Stimulated activated CD4-positive, alpha-beta T cell treated with anti-CD3 and anti-CD28 coated beads, Interleukin-15, amount 100 ng/mL, for 48 hours (primary cell): ENCODE data around the gene ATP2A1.

Experiments
- DNase-seq, 2 donors: peaks; one replicate each; pipeline ENCODE4 v3.0.0-alpha.2; 2020; ENCODE audit warnings: low read depth in 2 of 2

ATP2A1 gene

DNA sequence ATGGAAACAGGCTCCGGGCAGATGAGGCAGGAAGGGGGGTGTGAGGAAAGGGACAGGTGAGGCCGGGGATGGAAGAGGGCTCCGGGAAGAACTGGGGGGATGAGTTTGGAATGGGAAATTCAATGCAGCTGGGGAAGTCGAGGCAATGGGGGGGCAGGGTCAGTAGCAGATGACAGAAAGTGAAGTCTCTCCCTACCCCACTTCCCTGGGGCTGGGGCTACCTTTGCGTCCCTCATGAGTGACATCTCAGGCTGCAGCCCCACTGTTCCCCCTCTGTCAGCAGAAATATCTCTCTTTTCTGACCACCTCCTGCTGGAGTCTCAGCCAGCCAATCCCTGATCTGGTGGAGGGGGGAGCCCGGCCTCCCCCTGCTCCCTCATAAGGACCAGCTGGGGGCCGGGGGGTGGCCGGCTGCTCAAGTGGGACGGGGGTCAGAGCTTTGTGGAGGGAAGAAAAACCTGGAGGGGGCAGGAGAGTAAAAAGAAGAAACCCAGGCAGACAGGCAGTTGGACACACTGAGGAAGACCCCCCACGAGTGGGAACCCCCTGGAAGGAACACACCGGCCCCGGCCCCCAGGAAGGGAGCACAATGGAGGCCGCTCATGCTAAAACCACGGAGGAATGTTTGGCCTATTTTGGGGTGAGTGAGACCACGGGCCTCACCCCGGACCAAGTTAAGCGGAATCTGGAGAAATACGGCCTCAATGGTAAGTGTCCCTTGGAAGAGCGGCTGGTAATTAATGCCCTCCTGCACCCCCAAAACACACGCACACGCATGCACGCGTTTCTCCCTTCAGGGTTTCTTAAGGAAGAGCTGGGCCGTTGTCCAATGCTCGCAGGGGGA is at the start of gene ATP2A1:
TSS of gene ATP2A1 (plus strand) at position 406 of the 844 bp plus-strand sequence. CDS start at position 590, 184 bp downstream.
- DNase-seq = no peak

DNA sequence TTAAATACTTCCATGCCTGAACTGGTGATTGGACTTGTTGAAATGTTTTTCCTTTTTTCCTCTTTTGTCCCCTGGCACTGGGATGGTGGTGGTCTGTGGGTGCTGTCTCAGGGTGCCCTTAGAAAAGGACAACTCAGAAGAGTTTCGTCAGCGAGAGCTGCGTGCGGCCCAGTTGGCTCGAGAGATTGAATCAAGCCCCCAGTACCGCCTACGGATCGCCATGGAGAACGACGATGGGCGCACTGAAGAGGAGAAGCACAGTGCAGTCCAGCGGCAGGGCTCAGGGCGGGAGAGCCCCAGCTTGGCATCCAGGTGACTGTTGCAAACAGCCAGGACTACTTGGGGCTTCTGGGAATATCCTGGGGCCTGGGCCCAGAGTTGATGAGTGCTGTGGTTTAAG is 48.5 kb upstream of the ATP2A1 start:
- no peak for DNase-seq

DNA sequence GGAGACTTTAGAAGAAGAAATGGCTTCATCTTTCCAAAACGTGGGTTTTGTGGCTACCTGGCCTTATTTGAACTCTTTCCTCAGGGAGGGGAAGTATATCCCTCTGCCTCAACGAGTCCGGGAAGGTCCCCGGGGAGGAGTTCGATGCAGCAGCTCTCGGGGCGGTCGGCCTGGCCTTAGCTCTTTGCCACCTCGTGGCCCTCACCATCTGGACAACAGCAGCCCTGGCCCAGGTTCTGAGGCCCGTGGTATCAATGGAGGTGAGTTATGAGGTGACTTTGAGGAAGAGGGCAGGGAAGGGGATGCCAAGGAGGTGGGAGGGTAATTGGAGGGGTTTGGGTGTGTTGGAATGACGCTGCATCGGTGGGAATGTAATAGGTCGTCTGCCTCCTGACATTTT is 47.8 kb upstream of the ATP2A1 start:
- DNase-seq = no peak

DNA sequence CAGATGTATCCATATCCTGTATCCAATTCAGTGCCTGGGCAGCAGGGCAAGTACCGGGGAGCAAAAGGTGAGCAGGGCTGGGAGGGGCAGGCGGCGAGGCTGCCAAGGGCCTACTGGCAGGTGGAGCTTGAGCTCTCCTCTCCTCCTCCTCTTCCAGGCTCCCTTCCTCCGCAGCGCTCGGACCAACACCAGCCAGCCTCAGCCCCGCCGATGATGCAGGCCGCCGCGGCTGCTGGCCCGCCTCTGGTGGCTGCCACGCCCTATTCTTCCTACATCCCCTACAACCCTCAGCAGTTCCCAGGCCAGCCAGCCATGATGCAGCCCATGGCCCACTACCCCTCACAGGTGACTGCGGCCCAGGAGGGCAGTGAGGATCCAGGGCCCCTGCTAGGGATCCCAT is 43.9 kb upstream of the ATP2A1 start:
- no peak for DNase-seq

DNA sequence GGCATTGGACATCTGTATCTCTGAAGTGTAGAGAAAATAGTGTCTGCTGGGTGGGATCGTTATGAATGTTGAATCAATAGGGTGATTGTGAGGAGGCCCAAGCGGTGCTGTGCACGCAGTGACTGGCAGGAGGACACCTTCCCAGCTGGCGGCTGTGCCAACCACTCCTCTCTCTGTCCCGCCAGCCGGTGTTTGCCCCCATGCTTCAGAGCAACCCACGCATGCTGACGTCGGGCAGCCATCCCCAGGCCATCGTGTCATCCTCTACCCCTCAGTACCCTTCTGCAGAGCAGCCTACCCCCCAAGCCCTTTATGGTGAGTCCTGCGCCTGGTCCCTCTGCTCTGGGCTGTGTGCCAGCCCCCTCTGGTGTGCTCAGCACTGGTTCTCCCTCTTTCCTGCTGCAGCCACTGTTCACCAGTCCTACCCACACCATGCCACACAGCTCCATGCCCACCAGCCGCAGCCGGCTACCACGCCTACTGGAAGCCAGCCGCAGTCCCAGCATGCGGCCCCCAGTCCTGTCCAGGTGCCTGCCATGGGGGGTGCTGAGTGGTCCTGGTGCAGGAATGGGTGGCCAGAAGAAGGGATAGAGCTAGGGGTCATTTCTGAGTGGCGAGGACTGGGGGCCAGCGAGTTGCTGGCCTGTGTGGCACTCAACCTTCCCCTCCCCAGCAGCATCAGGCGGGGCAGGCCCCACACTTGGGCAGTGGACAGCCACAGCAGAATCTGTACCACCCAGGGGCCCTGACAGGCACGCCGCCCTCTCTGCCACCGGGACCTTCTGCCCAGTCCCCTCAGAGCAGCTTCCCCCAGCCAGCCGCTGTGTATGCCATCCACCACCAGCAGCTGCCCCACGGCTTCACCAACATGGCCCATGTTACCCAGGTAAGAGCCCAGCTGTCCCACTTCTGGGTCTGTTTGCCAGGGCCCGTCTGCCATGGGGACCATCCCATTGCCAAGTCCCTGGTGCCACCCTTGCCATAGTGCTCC is 43.1 kb upstream of the ATP2A1 start:
- DNase-seq = no peak

DNA sequence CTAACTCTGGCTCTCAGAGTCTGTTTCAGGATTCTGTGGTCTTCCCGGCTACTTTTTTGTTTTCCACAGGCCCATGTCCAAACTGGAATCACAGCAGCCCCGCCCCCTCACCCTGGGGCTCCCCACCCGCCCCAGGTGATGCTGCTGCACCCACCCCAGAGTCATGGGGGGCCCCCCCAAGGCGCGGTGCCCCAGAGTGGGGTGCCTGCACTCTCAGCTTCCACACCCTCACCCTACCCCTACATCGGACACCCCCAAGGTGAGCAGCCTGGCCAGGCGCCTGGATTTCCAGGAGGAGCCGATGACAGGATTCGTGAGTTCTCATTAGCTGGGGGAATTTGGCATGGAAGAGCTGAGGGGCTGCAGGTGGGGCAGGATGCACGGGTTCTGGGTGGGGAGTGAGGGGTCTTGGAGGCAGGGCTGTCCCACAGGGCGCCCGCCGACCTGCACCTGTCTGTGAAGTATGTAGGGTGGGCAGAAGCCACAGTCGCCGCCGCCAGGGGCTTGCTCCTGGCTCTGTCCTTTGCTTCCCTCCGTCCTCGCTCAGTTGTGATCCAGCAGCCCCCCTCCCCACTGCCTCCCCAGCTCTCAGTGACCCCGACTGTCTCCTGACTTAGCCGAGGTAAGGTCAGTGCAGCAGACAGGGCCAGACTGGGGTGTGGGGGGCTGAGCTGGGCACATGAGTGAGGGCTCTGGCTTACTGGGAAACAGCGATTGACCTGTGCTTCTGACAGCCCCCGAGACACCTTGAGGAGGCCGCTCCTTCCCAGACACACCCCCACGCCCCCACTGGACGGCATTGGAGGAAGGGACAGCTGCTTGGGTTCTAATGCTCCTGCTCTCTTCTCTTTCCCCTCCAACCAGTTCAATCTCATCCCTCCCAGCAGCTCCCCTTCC is 42.2 kb upstream of the ATP2A1 start:
- DNase-seq = no peak

DNA sequence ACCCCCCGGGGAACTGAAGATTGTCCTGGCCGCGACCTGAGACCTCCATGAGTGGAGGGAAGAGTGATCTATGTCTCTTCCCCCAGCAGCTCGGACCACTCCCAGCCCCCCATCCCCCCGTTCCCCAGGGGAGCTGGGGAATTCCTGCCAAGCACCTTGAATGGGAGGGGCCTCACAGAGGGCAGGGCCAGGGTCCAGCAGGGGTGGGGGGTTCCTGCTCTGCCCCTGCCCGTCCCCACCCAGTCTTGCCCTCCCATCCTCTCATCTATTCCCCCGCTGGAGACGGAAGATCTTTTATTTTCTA is 41.6 kb upstream of the ATP2A1 start:
- DNase-seq = no peak

DNA sequence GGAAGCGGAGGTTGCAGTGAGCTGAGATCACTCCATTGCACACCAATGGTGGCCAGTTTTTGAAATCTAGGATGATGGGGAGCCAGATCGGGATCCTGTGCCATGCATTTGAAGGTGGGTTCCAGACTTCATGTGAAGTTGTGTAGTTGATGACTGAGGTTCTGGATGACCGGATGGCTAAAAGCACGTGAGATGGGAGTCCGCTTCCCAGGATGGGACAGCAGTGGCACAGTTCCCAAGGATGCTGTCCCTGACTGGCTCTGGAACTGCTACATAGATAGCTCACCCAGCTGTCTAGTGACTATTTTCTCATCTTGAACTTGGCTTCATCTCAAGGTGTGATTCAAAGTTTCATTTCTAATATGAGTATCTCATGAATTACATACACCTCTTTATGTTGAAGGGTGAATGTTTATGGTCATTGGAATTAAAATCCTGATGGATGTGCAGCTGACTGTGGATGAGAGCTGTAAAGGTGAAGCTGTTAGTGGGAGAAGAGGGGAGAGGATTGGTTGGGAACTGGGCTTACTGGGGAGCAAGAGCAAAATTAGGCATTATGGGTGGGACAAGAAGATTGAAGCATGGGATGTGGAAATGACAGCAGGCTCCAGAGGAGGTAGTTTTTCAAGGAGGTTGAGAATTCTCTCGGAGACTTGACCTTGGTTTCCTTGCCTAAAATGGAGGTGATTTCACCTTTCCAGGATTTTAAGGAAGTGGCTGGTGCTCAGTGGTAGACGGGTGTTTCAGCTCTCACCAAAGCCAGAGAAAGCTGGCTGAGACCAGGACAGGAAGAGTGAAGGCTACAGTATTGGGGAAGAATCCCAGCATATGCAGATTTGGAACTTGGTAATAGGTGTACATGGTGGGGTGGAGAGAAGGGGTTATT is 40.4 kb upstream of the ATP2A1 start:
- no peak for DNase-seq

DNA sequence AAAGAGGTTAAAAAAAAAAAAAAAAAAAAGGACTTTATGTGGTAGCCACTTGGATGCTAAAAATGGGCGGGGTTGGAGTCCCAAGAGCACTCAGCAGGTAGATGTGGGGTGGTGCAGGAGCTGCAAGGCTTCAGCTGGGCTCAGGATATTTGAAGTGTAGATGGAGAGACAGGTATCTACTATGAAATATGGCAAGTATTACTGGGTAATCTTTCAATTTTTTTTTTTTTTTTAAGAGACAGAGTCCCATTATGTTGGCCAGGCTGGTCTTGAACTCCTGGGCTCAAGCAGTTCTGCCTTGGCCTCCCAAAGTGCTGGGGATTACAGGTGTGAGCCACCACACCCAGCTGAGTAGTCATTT is 39.8 kb upstream of the ATP2A1 start:
- no peak for DNase-seq

DNA sequence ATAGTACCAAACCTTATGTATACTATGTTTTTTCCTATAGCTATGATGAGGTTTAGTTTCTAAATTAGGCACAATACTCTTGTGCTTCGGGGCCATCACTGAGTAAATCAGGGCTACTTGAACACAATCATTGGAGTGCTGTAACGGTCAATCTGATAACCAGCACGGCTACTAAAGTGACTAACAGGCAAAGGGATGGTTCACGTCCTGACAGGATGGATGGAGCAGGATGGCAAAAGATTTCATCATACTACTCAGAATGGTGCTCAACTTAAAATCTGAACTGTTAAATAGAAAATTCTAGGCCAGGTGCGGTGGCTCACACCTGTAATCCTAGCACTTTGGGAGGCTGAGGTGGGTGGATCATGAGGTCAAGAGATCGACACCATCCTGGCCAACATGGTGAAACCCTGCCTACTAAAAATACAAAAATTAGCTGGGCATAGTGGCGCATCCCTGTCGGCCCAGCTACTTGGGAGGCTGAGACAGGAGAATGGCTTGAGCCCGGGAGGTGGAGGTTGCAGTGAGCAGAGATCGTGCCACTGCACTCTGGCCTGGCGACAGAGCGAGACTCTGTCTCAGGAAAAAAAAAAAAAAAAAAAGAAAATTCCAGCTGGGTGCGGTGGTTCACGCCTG is 39.2 kb upstream of the ATP2A1 start:
- DNase-seq = no peak

DNA sequence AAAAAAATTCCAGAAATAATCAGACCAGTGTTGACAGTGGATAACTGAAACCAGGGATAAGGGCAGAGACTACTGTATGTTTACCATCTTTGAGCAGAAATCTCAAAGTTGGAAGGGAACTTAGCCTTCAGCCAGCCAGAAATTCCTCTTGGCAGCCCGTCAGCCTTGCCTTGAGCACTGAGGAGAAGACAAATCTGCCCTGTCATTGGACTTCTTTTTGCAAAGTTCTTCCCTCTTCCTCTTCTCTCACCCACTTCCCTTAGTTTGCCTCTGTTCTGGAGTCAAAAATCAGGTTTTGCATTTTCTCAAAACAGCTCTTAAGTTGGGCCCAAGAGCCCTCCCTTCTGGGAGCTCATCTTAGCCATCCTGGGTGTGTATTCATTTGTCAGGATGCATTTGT is 38.4 kb upstream of the ATP2A1 start:
- no peak for DNase-seq

DNA sequence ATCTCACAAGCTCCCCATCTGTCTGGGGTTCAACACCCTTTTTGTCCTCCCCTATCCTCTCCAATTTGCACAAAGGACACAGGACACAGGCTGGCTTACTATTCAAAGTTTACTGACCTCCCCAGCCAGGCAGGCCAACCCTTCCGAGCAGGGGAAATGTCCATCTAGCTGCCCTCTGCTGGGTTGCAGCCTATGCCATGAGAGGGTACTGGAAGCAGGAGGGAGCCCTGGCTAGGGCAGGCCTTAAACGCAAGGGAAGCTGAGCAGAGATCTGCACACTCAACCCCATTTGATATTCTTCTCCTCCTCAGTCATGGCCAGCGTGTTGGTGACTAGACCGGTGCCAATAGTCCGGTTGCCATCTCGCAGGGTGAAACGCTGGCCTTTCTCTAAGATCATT is 35.6 kb upstream of the ATP2A1 start:
- no peak for DNase-seq

DNA sequence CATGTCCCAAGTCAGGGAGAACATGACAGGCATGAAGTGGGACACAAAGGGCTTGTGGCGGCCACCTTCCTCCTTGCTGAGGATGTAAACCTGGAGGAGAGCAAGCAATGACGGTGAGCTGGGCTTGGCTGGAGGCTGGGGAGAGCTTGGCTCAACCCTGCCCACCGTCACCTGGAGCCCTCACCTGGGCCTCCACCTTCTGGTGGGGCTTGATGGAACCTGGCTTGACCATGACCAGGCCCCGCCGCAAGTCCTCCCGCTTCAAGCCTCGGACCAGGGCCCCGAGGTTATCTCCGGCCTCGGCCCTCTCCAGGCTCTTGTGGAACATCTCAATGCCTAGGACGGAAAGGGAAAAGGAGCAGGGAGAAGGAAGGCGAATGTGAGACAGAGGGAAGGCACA is 34.5 kb upstream of the ATP2A1 start:
- DNase-seq = no peak

DNA sequence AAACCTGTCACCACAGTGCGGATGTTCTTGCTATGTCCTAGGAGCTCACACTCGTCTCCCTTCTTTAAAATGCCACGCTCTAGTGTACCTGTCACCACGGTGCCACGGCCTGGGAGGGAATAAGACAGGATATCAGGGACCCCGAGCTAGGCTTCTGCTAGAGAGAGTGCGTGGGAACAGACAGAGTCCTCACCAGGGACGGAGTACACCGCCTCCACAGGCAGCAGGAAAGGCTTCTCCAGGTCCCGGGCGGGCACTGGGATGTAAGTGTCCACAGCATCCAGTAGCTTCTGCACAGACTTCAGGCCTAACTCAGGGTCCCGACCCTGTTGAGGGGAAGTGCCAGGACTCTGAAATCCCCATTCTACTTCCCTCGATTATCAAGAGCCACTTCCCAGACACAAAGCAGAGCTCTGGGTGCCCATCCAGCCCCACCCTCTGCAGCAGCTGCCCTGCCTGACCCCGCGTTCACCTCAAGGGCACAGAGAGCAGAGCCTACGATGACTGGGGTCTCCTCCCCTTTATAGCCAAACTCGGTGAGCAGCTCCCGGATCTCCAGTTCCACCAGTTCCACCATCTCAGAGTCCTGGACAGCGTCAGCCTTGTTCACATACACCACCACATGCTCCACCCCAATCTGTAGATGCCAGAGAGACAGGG is 33.9 kb upstream of the ATP2A1 start:
- no peak for DNase-seq

DNA sequence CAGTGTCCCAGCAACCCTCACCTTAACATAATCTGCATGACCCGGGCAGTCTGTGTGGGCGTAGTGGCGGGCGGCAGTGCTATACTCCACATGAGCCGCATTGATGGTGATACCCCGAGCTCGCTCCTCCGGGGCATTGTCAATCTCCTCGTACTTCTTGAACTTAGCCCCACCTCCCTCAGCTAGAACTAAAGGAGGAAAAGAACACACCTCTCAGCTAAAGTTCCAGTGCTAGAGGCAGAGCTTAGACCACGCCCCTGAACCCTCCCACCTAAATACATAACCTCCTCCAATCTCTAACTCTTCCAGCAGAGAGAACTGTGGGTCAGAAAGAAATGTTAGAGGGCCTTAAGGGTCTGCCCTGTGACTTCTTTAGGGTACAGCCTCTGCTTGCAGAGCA is 33.0 kb upstream of the ATP2A1 start:
- DNase-seq = peak in 1 of 2 donors; percentile 19

DNA sequence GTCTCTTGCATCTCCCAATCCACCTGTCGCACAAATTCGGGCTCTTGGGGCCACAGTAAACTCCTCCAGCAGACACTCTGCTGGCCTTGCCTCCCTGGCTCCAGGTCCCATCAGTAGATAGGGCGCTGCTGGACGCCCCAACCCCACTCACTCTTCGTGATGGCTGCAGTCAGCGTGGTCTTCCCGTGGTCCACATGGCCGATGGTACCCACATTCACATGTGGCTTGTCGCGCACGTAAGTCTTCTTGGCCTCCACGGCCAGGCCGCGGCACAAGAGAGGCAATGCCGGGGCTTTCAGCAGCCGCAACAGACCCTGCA is 32.6 kb upstream of the ATP2A1 start:
- no peak for DNase-seq

DNA sequence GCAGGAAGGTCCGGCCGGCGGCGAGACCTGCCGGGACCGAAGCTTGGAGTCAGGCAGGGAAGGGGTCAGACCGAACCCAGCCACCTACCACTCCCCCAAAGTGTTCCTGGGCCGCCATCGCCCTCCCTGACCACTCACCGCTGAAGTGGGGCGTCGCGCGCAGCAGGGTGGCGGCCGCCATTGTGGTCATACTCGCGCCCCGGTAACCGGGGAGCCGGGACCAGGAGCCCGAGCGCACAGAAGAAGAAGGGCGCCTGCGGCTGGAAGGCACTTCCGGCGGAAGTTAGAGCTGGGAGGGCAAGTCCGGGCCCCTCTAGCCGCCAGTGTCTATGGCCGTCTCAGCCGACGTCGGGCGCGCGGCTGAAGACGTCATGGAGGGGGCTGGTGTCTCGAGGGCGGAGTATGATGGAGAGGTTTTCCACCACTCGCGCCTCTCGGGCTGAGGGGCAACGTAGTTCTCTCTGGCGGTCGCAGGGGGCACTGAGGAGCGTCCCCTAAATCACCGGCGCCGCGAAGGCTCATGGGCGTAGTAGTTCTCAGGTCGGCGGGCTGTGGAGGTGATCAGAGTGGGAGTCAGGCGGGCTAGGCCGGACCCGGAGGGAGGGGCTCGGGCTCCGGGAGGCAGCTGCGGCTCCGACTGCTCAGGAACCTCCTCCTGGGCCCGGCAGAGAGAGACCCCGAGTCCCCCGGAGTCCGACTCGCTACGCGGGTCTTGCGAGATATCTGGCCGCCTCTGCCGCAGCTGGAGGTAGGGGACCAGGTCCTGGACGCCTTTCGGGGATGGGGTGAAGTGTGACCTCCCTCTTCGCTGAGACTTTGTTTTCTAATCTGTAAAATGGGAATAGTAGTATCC is 32.0 kb upstream of the ATP2A1 start, which contains the start of gene TUFM:
TSS of gene TUFM (minus strand) at position 269 of the 853 bp plus-strand sequence. CDS start at position 190, 79 bp downstream.
- peak; percentile 97 for DNase-seq

DNA sequence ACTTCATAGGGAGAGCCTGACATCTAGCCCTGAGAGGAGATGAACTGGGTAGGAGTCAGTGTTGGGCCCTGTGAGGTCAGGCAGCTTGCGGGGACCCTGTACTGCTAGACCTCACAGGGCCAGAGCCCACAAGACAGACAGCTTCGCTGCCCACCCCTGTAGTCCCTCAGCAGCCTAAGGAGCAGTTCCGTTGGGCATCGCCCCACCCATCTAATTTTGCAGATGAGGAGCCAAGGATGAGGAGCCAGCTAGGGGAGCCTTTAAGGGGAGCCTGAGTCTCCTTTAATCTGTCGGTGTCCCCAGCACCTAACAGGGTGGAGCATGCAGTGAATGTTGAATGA is 31.4 kb upstream of the ATP2A1 start:
- no peak for DNase-seq

DNA sequence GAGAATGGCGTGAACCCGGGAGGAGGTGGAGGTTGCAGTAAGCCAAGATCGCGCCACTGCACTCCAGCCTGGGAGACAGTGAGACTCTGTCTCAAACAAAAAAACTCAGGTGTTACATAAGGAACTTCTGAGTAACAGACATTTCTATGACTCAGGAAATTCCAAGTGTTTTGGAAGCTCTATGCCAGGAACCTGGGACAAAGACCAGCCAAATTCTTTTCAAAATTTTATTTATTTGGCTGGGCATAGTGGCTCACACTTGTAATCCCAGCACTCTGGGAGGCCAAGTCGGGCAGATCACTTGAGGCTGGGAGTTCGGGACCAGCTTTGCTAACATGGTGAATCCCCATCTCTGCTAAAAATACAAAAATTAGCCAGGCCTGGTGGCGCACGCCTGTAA is 19.9 kb upstream of the ATP2A1 start:
- DNase-seq = no peak
